Measurements from ENCODE around the gene SLC7A5.

The SLC7A5 gene

GRCh38 chr16:87845807-87846619, 23.3 kb downstream of the SLC7A5 start:
- DNase-seq (ENCODE audit: low read depth), result no peak

- no peak for DNase-seq (ENCODE audit: low read depth)
Observed at GRCh38 chr16:87845213-87845612, 24.1 kb downstream of the SLC7A5 start.

- no peak for DNase-seq (ENCODE audit: low read depth)
Observed at GRCh38 chr16:87844809-87845208, 24.5 kb downstream of the SLC7A5 start.

GRCh38 chr16:87844120-87844733, 25.1 kb downstream of the SLC7A5 start:
- no peak for DNase-seq (ENCODE audit: low read depth)

GRCh38 chr16:87843678-87844105, 25.6 kb downstream of the SLC7A5 start:
- DNase-seq (ENCODE audit: low read depth), result no peak

GRCh38 chr16:87842209-87842869, 27.0 kb downstream of the SLC7A5 start:
- no peak for DNase-seq (ENCODE audit: low read depth)

GRCh38 chr16:87841340-87842208, 27.7 kb downstream of the SLC7A5 start:
- no peak for DNase-seq (ENCODE audit: low read depth)

GRCh38 chr16:87840271-87840978, 28.9 kb downstream of the SLC7A5 start:
- DNase-seq (ENCODE audit: low read depth), result no peak

- DNase-seq (ENCODE audit: low read depth), result no peak
Observed at GRCh38 chr16:87839542-87840270, 29.6 kb downstream of the SLC7A5 start.

GRCh38 chr16:87838643-87839541, 30.4 kb downstream of the SLC7A5 start:
- no peak for DNase-seq (ENCODE audit: low read depth)

GRCh38 chr16:87837627-87838289, 31.5 kb downstream of the SLC7A5 start:
- DNase-seq (ENCODE audit: low read depth), result no peak

GRCh38 chr16:87836844-87837581, 32.3 kb downstream of the SLC7A5 start:
- no peak for DNase-seq (ENCODE audit: low read depth)

GRCh38 chr16:87836346-87836843, 32.9 kb downstream of the SLC7A5 start:
- DNase-seq (ENCODE audit: low read depth), result no peak

GRCh38 chr16:87835882-87836331, 33.4 kb downstream of the SLC7A5 start:
- no peak for DNase-seq (ENCODE audit: low read depth)

- no peak for DNase-seq (ENCODE audit: low read depth)
Observed at GRCh38 chr16:87834668-87835473, 34.4 kb downstream of the SLC7A5 start.

- no peak for DNase-seq (ENCODE audit: low read depth)
Observed at GRCh38 chr16:87834005-87834667, 35.2 kb downstream of the SLC7A5 start.

GRCh38 chr16:87833548-87833947, 35.8 kb downstream of the SLC7A5 start:
- DNase-seq (ENCODE audit: low read depth), result no peak

Measured in HS-5 (cell line).